PC-9 (cell line): ENCODE measurements around the gene APOC3.

Source experiments
- CTCF ChIP-seq: fragments of 200-600 bp; sonication (generic); conservative IDR thresholded peaks from 2 replicates; pipeline ENCODE4 v1.6.1; 2017; ENCODE audit warnings: mixed run types, antibody characterized with exemption, mild to moderate bottlenecking, moderate library complexity
- EZH2 ChIP-seq: fragments of 200-600 bp; sonication (generic); IDR thresholded peaks from 2 replicates; pipeline ENCODE4 v1.8.0; 2017; ENCODE audit warnings: antibody characterized with exemption, low read depth

DNA sequence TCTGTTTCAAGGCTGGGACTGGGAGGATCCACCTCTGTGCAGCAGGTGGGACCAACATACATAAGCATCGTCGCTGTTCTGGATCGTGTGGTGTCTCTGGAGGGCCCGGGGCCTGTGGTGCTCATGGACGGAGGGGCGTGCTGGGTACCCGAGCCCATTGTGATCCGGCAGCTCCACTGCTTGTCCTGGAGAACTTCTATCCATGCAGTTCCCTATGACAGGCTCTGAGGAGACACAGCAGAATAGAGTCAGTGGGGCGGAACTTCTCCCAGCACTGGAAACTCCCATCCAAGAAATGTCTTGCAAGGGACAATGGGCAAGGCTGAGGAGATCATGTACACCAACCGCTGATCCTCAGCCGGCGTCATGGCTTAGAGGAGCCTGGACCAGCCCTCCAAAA is 19.4 kb downstream of the APOC3 start:
- TF ChIP-seq CTCF (no peak), EZH2 (no peak)
